ENCODE measurements around the gene PLCB1. TPM values are rescaled to one million over a fixed set of nuclear protein-coding genes. Genes with fewer than 3 reads are reported as not detected.

The PLCB1 gene
- total and polyA plus RNA-seq, 2 of the 4 experiments (the other 2 are of a cell fraction), result 5.6 to 16.1 TPM

- Histone ChIP-seq H3K4me2 (ENCODE audit: low read depth, low read length) (no peak overlapping the region), H3K18ac (ENCODE audit: low read depth, low read length) (no peak overlapping the region), H2AK9ac (replicated peaks; ENCODE audit: low read depth, low read length, poor library complexity) (no peak overlapping the region), H3K9me3 (ENCODE audit: control insufficient read depth, insufficient read depth, low read length) (no peaks in the 10 kb centered on the region), H4K20me1 (ENCODE audit: insufficient read depth, low read length) (peaks cover 4% of the 10 kb centered on the region), H2AK5ac (ENCODE audit: low read depth, low read length) (no peak overlapping the region), H3K9ac (ENCODE audit: low read depth, low read length) (no peak overlapping the region), H2AFZ (replicated peaks; ENCODE audit: low read length, poor library complexity) (no peak overlapping the region), H4K91ac (ENCODE audit: insufficient read depth, low read depth, low read length) (no peak overlapping the region), H3K23ac (ENCODE audit: low read depth, low read length) (no peak overlapping the region), H2BK15ac (ENCODE audit: low read depth, low read length) (no peak overlapping the region), H2BK5ac (ENCODE audit: low read depth, low read length, poor library complexity, severe bottlenecking) (no peak overlapping the region), H3K36me3 (ENCODE audit: control insufficient read depth, insufficient read depth, low read length) (no peaks in the 10 kb centered on the region), H3K27me3 (ENCODE audit: control insufficient read depth, insufficient read depth, low read length) (no peaks in the 10 kb centered on the region), H3K56ac (ENCODE audit: extremely low read depth, insufficient read depth, low read length) (no peak overlapping the region), H3K14ac (replicated peaks; ENCODE audit: low read depth, low read length) (no peak overlapping the region), H4K8ac (ENCODE audit: low read depth in 2 of 2, low read length in 2 of 2) (no peak overlapping the region), H3K79me1 (ENCODE audit: low read depth in 1 of 2, low read length in 2 of 2) (no peaks in the 10 kb centered on the region; a peak in 1 of 4 replicates), H3K4ac (ENCODE audit: low read depth, low read length) (no peak overlapping the region), H3K4me3 (ENCODE audit: insufficient read depth, low read depth, low read length) (no peak overlapping the region), H3K4me1 (ENCODE audit: control insufficient read depth, insufficient read depth, low read length) (no peaks in the 10 kb centered on the region), H2BK120ac (ENCODE audit: low read depth, low read length) (no peak overlapping the region), H2BK20ac (ENCODE audit: low read depth, low read length) (no peak overlapping the region), H4K5ac (ENCODE audit: low read depth, low read length) (no peak overlapping the region), H3K27ac (ENCODE audit: insufficient read depth, low read length) (no peak overlapping the region), H3K9me1 (ENCODE audit: insufficient read depth, low read length) (0 out of 2 replicates have a peak, but pooled peaks cover 3% of the 10 kb centered on the region)
- CTCF ChIA-PET, result no interaction called here
- ATAC-seq (ENCODE audit: low read depth), result no peak
- intact Hi-C loops (cut with micrococcal nuclease) (no loop called here), dilution Hi-C loops (cut with HindIII; ENCODE audit: low sequenced_read_pairs, unreplicated experiment) (no loop called here), in situ Hi-C loops (cut with MboI; ENCODE audit: low sequenced_read_pairs) (no loop called here)
- no peak for DNase-seq
- POLR2A ChIA-PET (ENCODE audit: unreplicated experiment), result no interaction called here
- no TSS peak for BruUV-seq (replicated peaks)
- no peak for TF ChIP-seq NFE2L2 (IDR thresholded peaks at IDR 0.05; ENCODE audit: low read depth, low read length)
- no peak for TF ChIP-seq RFX5 (IDR thresholded peaks at IDR 0.05; ENCODE audit: low read depth, low read length)
- TF ChIP-seq MXI1 (IDR thresholded peaks at IDR 0.05; ENCODE audit: borderline replicate concordance, low read depth, low read length), result no peak
- TF ChIP-seq SMC3 (IDR thresholded peaks at IDR 0.05; ENCODE audit: low read depth, low read length), result no peak
Measured at GRCh38 chr20:8365634-8366033, 233.6 kb downstream of the PLCB1 start.
